ENCODE data around the gene IRF5.

The IRF5 gene

DNA sequence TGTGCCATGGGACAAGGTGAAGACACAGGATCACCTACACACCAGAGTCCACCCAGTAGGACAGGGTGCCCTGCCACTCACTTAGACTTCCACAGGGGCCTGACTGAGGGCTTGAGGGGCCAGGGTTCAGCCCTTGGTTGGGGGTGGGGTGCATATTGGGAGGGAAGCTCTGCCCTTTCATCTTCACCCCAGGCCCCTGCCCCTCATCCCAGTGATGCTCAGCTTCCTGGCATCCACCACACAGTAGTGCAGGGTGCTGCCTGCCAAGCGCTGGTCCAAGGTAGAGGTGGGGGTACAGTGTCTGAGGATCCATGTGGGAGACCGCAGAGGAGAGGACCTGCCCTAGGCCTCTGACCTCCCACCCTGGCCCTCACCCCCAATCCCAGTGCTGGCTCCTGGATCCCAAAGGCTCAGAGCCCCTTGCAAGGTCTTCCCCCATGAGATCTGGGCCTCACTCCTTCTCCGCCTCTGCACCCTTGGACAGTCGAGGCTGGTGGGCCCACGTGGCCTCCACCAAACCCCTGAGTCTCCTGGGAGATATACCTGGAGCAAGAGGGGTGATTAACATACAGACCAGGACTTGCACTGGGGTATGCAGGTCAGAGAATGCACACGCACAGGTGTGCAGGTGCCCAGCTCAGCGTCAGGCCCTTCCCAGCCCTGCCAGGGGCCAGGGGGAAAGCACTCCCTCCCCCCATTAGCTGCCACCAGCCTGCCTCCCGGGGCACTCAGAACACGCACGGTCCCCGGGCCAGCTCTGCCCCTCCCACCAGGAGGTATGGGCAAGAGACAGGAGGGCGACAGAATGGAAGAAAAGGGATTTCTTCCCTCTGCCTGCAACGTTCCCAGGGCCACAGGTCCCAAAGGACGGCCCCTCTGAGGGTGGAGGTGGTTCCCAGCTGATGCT lies 8.6 kb upstream of the IRF5 start:
- Histone ChIP-seq H4K20me1 (ENCODE audit: insufficient read depth, low read length, poor library complexity, severe bottlenecking) (no peaks in the 10 kb centered on the region), H3K4me2 (ENCODE audit: low read depth, low read length, poor library complexity, severe bottlenecking) (no peak overlapping the region), H3K9me3 (ENCODE audit: insufficient read depth, low read depth, low read length) (no peaks in the 10 kb centered on the region), H2AFZ (ENCODE audit: low read length) (no peak overlapping the region), H3K27me3 (ENCODE audit: insufficient read depth, low read length, poor library complexity, severe bottlenecking) (no peaks in the 10 kb centered on the region), H3K4me1 (ENCODE audit: insufficient read depth, low read length, poor library complexity, severe bottlenecking) (peaks cover 20% of the 10 kb centered on the region), H3F3A (ENCODE audit: low read depth) (no peaks in the 10 kb centered on the region), H3K4me3 (ENCODE audit: low read length, poor library complexity, severe bottlenecking) (no peak overlapping the region), H3K9me2 (replicated peaks; ENCODE audit: low read depth, low read length) (no peaks in the 10 kb centered on the region), H3K9ac (ENCODE audit: low read depth, low read length, poor library complexity, severe bottlenecking) (no peak overlapping the region), H3K79me2 (ENCODE audit: insufficient read depth, low read length) (peaks cover 19% of the 10 kb centered on the region), H3K36me3 (ENCODE audit: insufficient read depth, low read length) (no peaks in the 10 kb centered on the region)
- TF ChIP-seq, protein P1, sequence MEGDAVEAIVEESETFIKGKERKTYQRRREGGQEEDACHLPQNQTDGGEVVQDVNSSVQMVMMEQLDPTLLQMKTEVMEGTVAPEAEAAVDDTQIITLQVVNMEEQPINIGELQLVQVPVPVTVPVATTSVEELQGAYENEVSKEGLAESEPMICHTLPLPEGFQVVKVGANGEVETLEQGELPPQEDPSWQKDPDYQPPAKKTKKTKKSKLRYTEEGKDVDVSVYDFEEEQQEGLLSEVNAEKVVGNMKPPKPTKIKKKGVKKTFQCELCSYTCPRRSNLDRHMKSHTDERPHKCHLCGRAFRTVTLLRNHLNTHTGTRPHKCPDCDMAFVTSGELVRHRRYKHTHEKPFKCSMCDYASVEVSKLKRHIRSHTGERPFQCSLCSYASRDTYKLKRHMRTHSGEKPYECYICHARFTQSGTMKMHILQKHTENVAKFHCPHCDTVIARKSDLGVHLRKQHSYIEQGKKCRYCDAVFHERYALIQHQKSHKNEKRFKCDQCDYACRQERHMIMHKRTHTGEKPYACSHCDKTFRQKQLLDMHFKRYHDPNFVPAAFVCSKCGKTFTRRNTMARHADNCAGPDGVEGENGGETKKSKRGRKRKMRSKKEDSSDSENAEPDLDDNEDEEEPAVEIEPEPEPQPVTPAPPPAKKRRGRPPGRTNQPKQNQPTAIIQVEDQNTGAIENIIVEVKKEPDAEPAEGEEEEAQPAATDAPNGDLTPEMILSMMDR (conservative IDR thresholded peaks at IDR 0.05; ENCODE audit: low read length), result no peak
- TF ChIP-seq EZH2phosphoT487 (IDR thresholded peaks at IDR 0.05; ENCODE audit: borderline replicate concordance), result no peak

DNA sequence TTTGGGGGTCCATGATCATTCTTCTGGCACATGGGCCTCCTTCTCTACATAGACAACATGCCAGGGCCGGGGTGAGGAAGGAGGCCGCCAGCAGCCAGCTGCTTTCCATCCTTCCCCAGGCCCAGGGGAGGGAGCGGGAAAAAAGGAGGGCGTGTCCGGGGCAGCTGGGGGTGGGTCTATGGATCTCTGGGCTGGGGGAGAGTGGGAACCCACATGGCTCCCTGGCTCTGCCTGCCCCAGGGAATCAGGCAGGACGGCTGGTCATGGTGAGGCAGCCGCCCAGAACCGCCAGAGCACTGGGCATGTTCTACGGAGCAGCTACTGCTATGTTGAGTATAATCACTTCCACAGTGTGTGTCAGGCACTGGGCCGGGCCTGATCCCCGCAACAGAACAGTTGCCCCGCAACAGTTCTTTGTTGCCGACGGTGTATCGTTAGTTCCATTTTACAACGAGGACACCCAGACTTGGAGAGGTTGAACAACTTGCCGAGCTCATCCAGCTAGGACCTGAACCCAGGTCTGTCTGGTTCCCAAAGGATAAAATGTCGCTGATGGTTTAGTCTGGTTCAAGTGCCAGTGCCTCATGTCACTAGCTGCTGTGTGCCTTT lies 6.4 kb upstream of the IRF5 start:
- Histone ChIP-seq H3K36me3 (ENCODE audit: insufficient read depth, low read length) (no peaks in the 10 kb centered on the region), H3K4me3 (ENCODE audit: low read length, poor library complexity, severe bottlenecking) (no peak overlapping the region), H3K79me2 (ENCODE audit: insufficient read depth, low read length) (peaks cover 24% of the 10 kb centered on the region), H3K9me3 (ENCODE audit: insufficient read depth, low read depth, low read length) (no peaks in the 10 kb centered on the region), H3K4me2 (ENCODE audit: low read depth, low read length, poor library complexity, severe bottlenecking) (no peak overlapping the region), H3K27me3 (ENCODE audit: insufficient read depth, low read length, poor library complexity, severe bottlenecking) (no peaks in the 10 kb centered on the region), H3F3A (ENCODE audit: low read depth) (no peaks in the 10 kb centered on the region), H3K9ac (ENCODE audit: low read depth, low read length, poor library complexity, severe bottlenecking) (no peak overlapping the region), H3K9me2 (replicated peaks; ENCODE audit: low read depth, low read length) (no peaks in the 10 kb centered on the region), H4K20me1 (ENCODE audit: insufficient read depth, low read length, poor library complexity, severe bottlenecking) (no peaks in the 10 kb centered on the region), H3K4me1 (ENCODE audit: insufficient read depth, low read length, poor library complexity, severe bottlenecking) (peaks cover 28% of the 10 kb centered on the region), H2AFZ (ENCODE audit: low read length) (no peak overlapping the region)
- TF ChIP-seq, protein P1 (conservative IDR thresholded peaks at IDR 0.05; ENCODE audit: low read length), result no peak
- TF ChIP-seq EZH2phosphoT487 (IDR thresholded peaks at IDR 0.05; ENCODE audit: borderline replicate concordance), result no peak

DNA sequence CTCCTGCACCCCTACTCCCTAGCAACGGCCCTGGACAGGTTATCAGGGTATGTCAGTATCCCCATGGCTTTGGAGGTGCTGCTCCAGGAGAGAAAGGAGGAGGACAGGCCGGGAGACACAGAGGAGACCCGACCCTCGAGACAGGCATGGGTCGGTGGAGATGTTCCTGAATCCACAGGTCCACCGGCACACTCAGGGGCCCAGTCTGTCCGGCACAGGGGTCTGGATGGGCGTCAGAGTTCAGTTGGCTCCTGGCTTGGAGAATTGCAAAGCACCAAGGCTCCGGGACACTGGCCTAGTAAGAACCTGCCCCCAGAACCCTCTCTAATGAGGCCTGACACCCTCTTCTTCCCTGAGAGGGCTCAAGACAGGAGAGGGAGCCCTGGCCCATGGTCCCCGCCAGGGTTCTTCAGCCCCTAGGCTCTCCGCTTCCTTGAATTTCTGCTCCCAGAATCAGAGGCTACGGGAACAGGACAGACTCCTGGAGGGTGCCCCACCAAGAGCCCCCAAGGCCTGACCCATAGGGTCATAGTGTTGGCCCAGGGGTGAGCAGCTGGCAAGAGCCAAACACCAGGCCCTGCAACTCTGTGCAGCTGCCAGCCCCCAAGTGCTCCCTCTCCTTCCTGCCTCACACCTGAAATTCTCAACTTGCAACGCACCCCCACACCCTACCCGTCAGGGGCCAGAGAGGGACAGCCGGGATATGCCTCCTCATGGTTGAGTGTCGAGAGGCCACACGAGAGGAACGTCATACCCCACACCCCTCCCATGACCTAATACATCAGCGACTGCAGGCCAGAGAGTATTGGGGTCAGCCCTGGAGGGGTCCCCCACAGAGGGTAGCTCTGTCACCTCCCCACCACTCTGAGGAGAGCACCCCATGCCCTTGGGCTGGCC lies 5.5 kb upstream of the IRF5 start:
- no peak overlapping the region for H2AFZ ChIP-seq (ENCODE audit: low read length)
- H3K4me3 ChIP-seq (ENCODE audit: low read length, poor library complexity, severe bottlenecking), result peak overlapping the region; percentile 77
- H3K9me2 ChIP-seq (replicated peaks; ENCODE audit: low read depth, low read length), result no peaks in the 10 kb centered on the region
- TF ChIP-seq, protein P1 (conservative IDR thresholded peaks at IDR 0.05; ENCODE audit: low read length), result no peak
- no peak for TF ChIP-seq EZH2phosphoT487 (IDR thresholded peaks at IDR 0.05; ENCODE audit: borderline replicate concordance)
- H4K20me1 ChIP-seq (ENCODE audit: insufficient read depth, low read length, poor library complexity, severe bottlenecking), result no peaks in the 10 kb centered on the region
- peaks cover 35% of the 10 kb centered on the region for H3K4me1 ChIP-seq (ENCODE audit: insufficient read depth, low read length, poor library complexity, severe bottlenecking)
- no peaks in the 10 kb centered on the region for H3K36me3 ChIP-seq (ENCODE audit: insufficient read depth, low read length)
- no peaks in the 10 kb centered on the region for H3K9me3 ChIP-seq (ENCODE audit: insufficient read depth, low read depth, low read length)
- H3K4me2 ChIP-seq (ENCODE audit: low read depth, low read length, poor library complexity, severe bottlenecking), result peak overlapping the region; percentile 83
- no peaks in the 10 kb centered on the region for H3K27me3 ChIP-seq (ENCODE audit: insufficient read depth, low read length, poor library complexity, severe bottlenecking)
- H3F3A ChIP-seq (ENCODE audit: low read depth), result no peaks in the 10 kb centered on the region
- H3K79me2 ChIP-seq (ENCODE audit: insufficient read depth, low read length), result peaks cover 30% of the 10 kb centered on the region
- peak overlapping the region; percentile 79 for H3K9ac ChIP-seq (ENCODE audit: low read depth, low read length, poor library complexity, severe bottlenecking)
